Adrenal gland (tissue), 5 donors: ENCODE measurements around the gene CCDC6.

Experiments
- POLR2A ChIP-seq, 2 donors: fragments of 450-650 bp; IDR thresholded peaks; one replicate each; pipeline ENCODE4 v1.6.1; 2017; ENCODE audit warnings: antibody characterized with exemption in 2 of 2, mild to moderate bottlenecking in 2 of 2, moderate library complexity in 1 of 2
- TF ChIP-seq, protein P1 (sequence below), 6 experiments: fragments of 450-650 bp in 4 of 6; fragments of 200-600 bp in 2 of 6; sonication (generic) in 1 of 6; IDR thresholded peaks; 1 replicate in 5 of 6; 2 replicates in 1 of 6; pipeline versions ENCODE4 v1.5.1 to v1.8.0; 2016 to 2021; ENCODE audit warnings: antibody characterized with exemption in 6 of 6, mild to moderate bottlenecking in 2 of 6, moderate library complexity in 1 of 6
- donor health status: DM: no; HTN: no; CAD: no.

- TF ChIP-seq, protein P1, sequence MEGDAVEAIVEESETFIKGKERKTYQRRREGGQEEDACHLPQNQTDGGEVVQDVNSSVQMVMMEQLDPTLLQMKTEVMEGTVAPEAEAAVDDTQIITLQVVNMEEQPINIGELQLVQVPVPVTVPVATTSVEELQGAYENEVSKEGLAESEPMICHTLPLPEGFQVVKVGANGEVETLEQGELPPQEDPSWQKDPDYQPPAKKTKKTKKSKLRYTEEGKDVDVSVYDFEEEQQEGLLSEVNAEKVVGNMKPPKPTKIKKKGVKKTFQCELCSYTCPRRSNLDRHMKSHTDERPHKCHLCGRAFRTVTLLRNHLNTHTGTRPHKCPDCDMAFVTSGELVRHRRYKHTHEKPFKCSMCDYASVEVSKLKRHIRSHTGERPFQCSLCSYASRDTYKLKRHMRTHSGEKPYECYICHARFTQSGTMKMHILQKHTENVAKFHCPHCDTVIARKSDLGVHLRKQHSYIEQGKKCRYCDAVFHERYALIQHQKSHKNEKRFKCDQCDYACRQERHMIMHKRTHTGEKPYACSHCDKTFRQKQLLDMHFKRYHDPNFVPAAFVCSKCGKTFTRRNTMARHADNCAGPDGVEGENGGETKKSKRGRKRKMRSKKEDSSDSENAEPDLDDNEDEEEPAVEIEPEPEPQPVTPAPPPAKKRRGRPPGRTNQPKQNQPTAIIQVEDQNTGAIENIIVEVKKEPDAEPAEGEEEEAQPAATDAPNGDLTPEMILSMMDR (IDR thresholded peaks at IDR 0.05) = no peak
- TF ChIP-seq POLR2A (IDR thresholded peaks at IDR 0.05) = peak; percentile 55 to 88
Measured at GRCh38 chr10:59907918-59908807, 1.8 kb upstream of the CCDC6 start.
